DMS53 (cell line): ENCODE data around the gene FAM78A.
A peak's percentile ranks its signal among the peaks of the same experiment; 100 is the strongest.
"Not testable (repeated sequence)": the region's sequence is repeated elsewhere in the genome, so short reads cannot be mapped to it uniquely, and the experiment has no call there.

Experiments
- DNase-seq: peaks from one replicate; lab custom pipeline; 2025; lab: John Stamatoyannopoulos, UW

FAM78A gene

GRCh38 chr9:131282175-131282574 lies 5.9 kb upstream of the FAM78A start:
- no peak for DNase-seq

- no peak for DNase-seq
These were observed 5.0 kb upstream of the FAM78A start for GRCh38 chr9:131281119-131281965.

- DNase-seq: no peak
These were observed 4.3 kb upstream of the FAM78A start for GRCh38 chr9:131280660-131281059.

GRCh38 chr9:131279863-131280570 lies 3.7 kb upstream of the FAM78A start:
- DNase-seq: no peak

- DNase-seq: no peak
These were observed 3.0 kb upstream of the FAM78A start for GRCh38 chr9:131279196-131279862.

- peak; percentile 37 for DNase-seq
These were observed 2.4 kb upstream of the FAM78A start for GRCh38 chr9:131278702-131279111.

- DNase-seq: peak; percentile 89
These were observed 1.8 kb upstream of the FAM78A start for GRCh38 chr9:131277910-131278701.

- peak; percentile 28 for DNase-seq
These were observed 1.1 kb upstream of the FAM78A start for GRCh38 chr9:131277287-131277909.

- peak; percentile 41 for DNase-seq
These were observed 579 bp upstream of the FAM78A start for GRCh38 chr9:131276891-131277286.

- DNase-seq: no peak
These were observed 797 bp downstream of the FAM78A start for GRCh38 chr9:131275332-131276093.

GRCh38 chr9:131274674-131275331 lies 1.5 kb downstream of the FAM78A start:
- DNase-seq: no peak

GRCh38 chr9:131273856-131274673 lies 2.2 kb downstream of the FAM78A start:
- no peak for DNase-seq

- DNase-seq: no peak
These were observed 3.0 kb downstream of the FAM78A start for GRCh38 chr9:131273146-131273855.

- no peak for DNase-seq
These were observed 4.1 kb downstream of the FAM78A start for GRCh38 chr9:131272212-131272611.

- no peak for DNase-seq
These were observed 4.8 kb downstream of the FAM78A start for GRCh38 chr9:131271506-131271931.

- not testable (repeated sequence) for DNase-seq
These were observed 5.4 kb downstream of the FAM78A start for GRCh38 chr9:131271016-131271273.

GRCh38 chr9:131270171-131271015 lies 5.9 kb downstream of the FAM78A start:
- DNase-seq: no peak
